Bladder microvascular endothelial cell (primary cell): Measurements from ENCODE around the gene SH3TC1. TPM values are rescaled to one million over a fixed set of nuclear protein-coding genes. Genes with fewer than 3 reads are reported as not detected.

Source experiments
- total RNA-seq: library from RNA; depleted of rRNA; stranded (reverse); fragments of >200 nt; gene quantifications from 2 replicates; pipeline ENCODE4 v1.2.3, GENCODE V29; 2014

The SH3TC1 gene
- 140 and 156 TPM in 2 replicates for total RNA-seq

DNA sequence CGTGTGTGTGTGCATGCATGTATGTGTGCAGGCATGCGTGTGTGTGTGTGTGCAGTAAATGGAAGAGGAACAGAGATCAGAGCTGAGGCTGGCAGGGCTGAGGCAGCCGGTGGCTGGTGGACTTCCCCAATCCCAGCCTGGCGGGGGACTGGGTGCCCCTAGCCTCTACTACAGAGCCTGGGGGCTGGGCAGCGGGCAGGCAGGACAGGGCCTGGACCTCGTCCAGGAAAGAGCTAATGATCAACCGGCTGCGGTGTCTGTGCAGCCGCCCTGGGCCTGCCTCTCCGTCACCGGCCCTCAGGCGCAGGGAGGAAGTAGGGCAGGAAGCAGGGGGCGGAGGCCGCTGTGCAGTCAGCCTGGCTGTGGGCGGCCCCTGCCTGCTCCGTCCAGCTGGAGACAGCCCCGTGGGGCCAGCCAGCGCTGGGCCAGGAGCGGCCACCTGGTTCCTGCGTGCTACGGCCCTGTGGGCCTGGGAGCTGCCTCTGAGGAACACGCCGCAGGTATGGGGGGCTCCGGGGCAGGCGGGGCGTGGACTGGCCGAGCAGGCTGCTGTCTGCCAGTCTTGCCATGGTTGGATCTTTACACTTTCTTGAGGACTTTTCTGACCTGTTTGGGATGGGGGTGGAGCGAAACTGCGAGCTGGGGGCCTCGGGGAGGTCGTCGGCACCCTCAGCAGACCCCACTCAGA lies at the start of gene SH3TC1:
Gene SH3TC1, plus strand, starts transcription at position 385 of the 688 bp plus-strand sequence. CDS start 5,905 bp downstream, outside the sequence.

GRCh38 chr4:8158710-8159536 lies 40.2 kb upstream of the SH3TC1 start, which contains the start of gene ABLIM2:
Gene ABLIM2 (minus strand): TSS chr4:8158813. CDS start chr4:8158689, 124 bp downstream.

GRCh38 chr4:8269535-8270417 lies 70.7 kb downstream of the SH3TC1 start, which contains the start of gene HTRA3:
Gene HTRA3 (plus strand): TSS chr4:8269754. CDS start chr4:8269969, 215 bp downstream.

Other genes starting within 250 kb of the SH3TC1 start
- gene ABLIM2, start 40.5 kb upstream of the SH3TC1 start, total RNA-seq = 6.6 and 6.7 TPM in 2 replicates
- gene HTRA3, start 70.5 kb downstream of the SH3TC1 start, total RNA-seq = 1.6 and 8.5 TPM in 2 replicates
- 17.5 and 31.3 TPM in 2 replicates for gene ACOX3, start 241.4 kb downstream of the SH3TC1 start, total RNA-seq
- 5.8 and 12.1 TPM in 2 replicates for gene TRMT44, start 241.5 kb downstream of the SH3TC1 start, total RNA-seq